Measurements from ENCODE around the gene TLN1.

TLN1 gene

DNA sequence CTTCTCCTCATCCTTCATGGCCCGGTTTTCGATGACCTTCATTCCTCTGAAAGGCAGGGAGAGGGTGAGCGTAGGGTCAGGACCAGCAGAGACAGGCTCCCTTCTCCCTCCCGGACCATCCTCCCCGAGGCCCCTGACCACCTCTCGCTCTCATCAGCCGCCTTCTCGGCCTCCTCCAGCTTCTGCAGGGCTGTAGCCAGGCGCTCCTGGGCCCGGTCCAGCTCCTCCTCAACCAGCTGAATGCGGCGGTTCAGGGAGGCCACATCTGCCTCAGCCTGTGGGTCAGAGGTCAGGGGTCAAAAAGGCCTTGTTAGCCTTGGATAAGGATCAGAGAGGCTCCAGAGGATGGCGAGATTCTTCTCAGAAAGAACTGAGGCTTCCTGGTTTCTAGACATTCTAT, 46.5 kb downstream of the TLN1 start:
- Histone ChIP-seq H3K36me3 (ENCODE audit: insufficient read depth, low read length) (peaks cover 40% of the 10 kb centered on the region; the same call in 1 of the 2 replicates), H3K4me3 (ENCODE audit: low read depth, low read length) (no peak overlapping the region; the same call in 1 of the 2 replicates), H3K79me2 (ENCODE audit: control insufficient read depth, insufficient read depth, low read length, unreplicated experiment) (peaks cover 51% of the 10 kb centered on the region), H3K4me1 (ENCODE audit: control insufficient read depth, insufficient read depth, low read length, unreplicated experiment) (peaks cover 57% of the 10 kb centered on the region), H3K27me3 (ENCODE audit: insufficient read depth, low read length) (no peaks in the 10 kb centered on the region), H3K27ac (ENCODE audit: low read depth, low read length) (no peak overlapping the region), H2AFZ (ENCODE audit: low read length, unreplicated experiment) (no peak overlapping the region)

DNA sequence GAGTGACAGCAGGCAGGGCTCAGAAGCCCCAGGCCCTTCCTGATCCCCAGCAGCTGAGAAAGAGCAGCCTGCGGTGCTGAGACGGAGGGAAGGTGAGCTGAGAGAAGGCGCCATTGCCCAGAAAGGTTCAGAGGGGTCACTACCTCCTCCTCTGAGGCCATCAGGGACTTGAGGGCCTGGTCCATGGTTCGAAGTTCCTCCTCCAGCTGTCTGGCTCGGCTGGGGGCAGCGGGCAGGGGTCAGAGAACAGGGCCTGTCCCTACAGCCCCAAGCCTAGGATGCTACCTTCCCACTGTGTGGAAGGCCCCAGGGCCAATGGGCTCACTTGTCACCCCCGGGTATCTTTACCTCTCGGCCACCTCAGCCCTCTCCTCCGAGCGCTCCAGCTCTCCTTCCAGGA, 47.1 kb downstream of the TLN1 start:
- H3K27ac ChIP-seq (ENCODE audit: low read depth, low read length) = no peak overlapping the region
- no peak overlapping the region for H3K4me3 ChIP-seq (ENCODE audit: low read depth, low read length)
- peaks cover 51% of the 10 kb centered on the region for H3K79me2 ChIP-seq (ENCODE audit: control insufficient read depth, insufficient read depth, low read length, unreplicated experiment)
- H2AFZ ChIP-seq (ENCODE audit: low read length, unreplicated experiment) = no peak overlapping the region
- H3K27me3 ChIP-seq (ENCODE audit: insufficient read depth, low read length) = no peaks in the 10 kb centered on the region
- H3K4me1 ChIP-seq (ENCODE audit: control insufficient read depth, insufficient read depth, low read length, unreplicated experiment) = peaks cover 57% of the 10 kb centered on the region
- H3K36me3 ChIP-seq (ENCODE audit: insufficient read depth, low read length) = peaks cover 40% of the 10 kb centered on the region; the same call in 1 of the 2 replicates

GRCh38 chr9:35683323-35683722, 48.7 kb downstream of the TLN1 start:
- Histone ChIP-seq H3K27me3 (ENCODE audit: insufficient read depth, low read length) (no peaks in the 10 kb centered on the region), H3K4me1 (ENCODE audit: control insufficient read depth, insufficient read depth, low read length, unreplicated experiment) (peaks cover 57% of the 10 kb centered on the region), H2AFZ (ENCODE audit: low read length, unreplicated experiment) (no peak overlapping the region), H3K36me3 (ENCODE audit: insufficient read depth, low read length) (peaks cover 39% of the 10 kb centered on the region; the same call in 1 of the 2 replicates), H3K27ac (ENCODE audit: low read depth, low read length) (peak overlapping the region; percentile 21; the same call in 1 of the 2 replicates), H3K79me2 (ENCODE audit: control insufficient read depth, insufficient read depth, low read length, unreplicated experiment) (peaks cover 35% of the 10 kb centered on the region), H3K4me3 (ENCODE audit: low read depth, low read length) (no peak overlapping the region)

- no peak overlapping the region for H2AFZ ChIP-seq (ENCODE audit: low read length, unreplicated experiment)
- peaks cover 33% of the 10 kb centered on the region; the same call in 1 of the 2 replicates for H3K36me3 ChIP-seq (ENCODE audit: insufficient read depth, low read length)
- H3K79me2 ChIP-seq (ENCODE audit: control insufficient read depth, insufficient read depth, low read length, unreplicated experiment) = peaks cover 29% of the 10 kb centered on the region
- H3K4me1 ChIP-seq (ENCODE audit: control insufficient read depth, insufficient read depth, low read length, unreplicated experiment) = peaks cover 50% of the 10 kb centered on the region
- H3K27ac ChIP-seq (ENCODE audit: low read depth, low read length) = no peak overlapping the region
- H3K27me3 ChIP-seq (ENCODE audit: insufficient read depth, low read length) = no peaks in the 10 kb centered on the region
- H3K4me3 ChIP-seq (ENCODE audit: low read depth, low read length) = no peak overlapping the region
These were observed 49.3 kb downstream of the TLN1 start for GRCh38 chr9:35682520-35683315.

GRCh38 chr9:35682051-35682450, 49.9 kb downstream of the TLN1 start:
- no peaks in the 10 kb centered on the region for H3K27me3 ChIP-seq (ENCODE audit: insufficient read depth, low read length)
- peaks cover 44% of the 10 kb centered on the region for H3K4me1 ChIP-seq (ENCODE audit: control insufficient read depth, insufficient read depth, low read length, unreplicated experiment)
- H3K36me3 ChIP-seq (ENCODE audit: insufficient read depth, low read length) = peaks cover 28% of the 10 kb centered on the region; the same call in 1 of the 2 replicates
- peaks cover 22% of the 10 kb centered on the region for H3K79me2 ChIP-seq (ENCODE audit: control insufficient read depth, insufficient read depth, low read length, unreplicated experiment)
- peak overlapping the region; percentile 6 for H3K27ac ChIP-seq (ENCODE audit: low read depth, low read length)
- no peak overlapping the region for H2AFZ ChIP-seq (ENCODE audit: low read length, unreplicated experiment)
- no peak overlapping the region for H3K4me3 ChIP-seq (ENCODE audit: low read depth, low read length)

- Histone ChIP-seq H3K36me3 (ENCODE audit: insufficient read depth, low read length) (peaks cover 23% of the 10 kb centered on the region; the same call in 1 of the 2 replicates), H3K4me3 (ENCODE audit: low read depth, low read length) (no peak overlapping the region), H3K4me1 (ENCODE audit: control insufficient read depth, insufficient read depth, low read length, unreplicated experiment) (peaks cover 38% of the 10 kb centered on the region), H3K27ac (ENCODE audit: low read depth, low read length) (peak overlapping the region; percentile 6), H3K27me3 (ENCODE audit: insufficient read depth, low read length) (no peaks in the 10 kb centered on the region), H3K79me2 (ENCODE audit: control insufficient read depth, insufficient read depth, low read length, unreplicated experiment) (peaks cover 16% of the 10 kb centered on the region), H2AFZ (ENCODE audit: low read length, unreplicated experiment) (no peak overlapping the region)
These were observed 50.5 kb downstream of the TLN1 start for GRCh38 chr9:35681341-35682002.

- H3K27ac ChIP-seq (ENCODE audit: low read depth, low read length) = no peak overlapping the region
These were observed 51.5 kb downstream of the TLN1 start for GRCh38 chr9:35680331-35681105.

GRCh38 chr9:35679766-35680330, 52.1 kb downstream of the TLN1 start:
- H3K36me3 ChIP-seq (ENCODE audit: insufficient read depth, low read length) = peaks cover 14% of the 10 kb centered on the region; the same call in 1 of the 2 replicates
- peaks cover 3% of the 10 kb centered on the region for H3K79me2 ChIP-seq (ENCODE audit: control insufficient read depth, insufficient read depth, low read length, unreplicated experiment)
- no peak overlapping the region for H3K4me3 ChIP-seq (ENCODE audit: low read depth, low read length)
- H3K4me1 ChIP-seq (ENCODE audit: control insufficient read depth, insufficient read depth, low read length, unreplicated experiment) = peaks cover 33% of the 10 kb centered on the region
- no peak overlapping the region for H3K27ac ChIP-seq (ENCODE audit: low read depth, low read length)
- H2AFZ ChIP-seq (ENCODE audit: low read length, unreplicated experiment) = no peak overlapping the region
- H3K27me3 ChIP-seq (ENCODE audit: insufficient read depth, low read length) = no peaks in the 10 kb centered on the region

More at GRCh38 chr9:35680331-35681105, 51.5 kb downstream of the TLN1 start:
- Histone ChIP-seq H2AFZ (ENCODE audit: low read length, unreplicated experiment) (no peak overlapping the region), H3K79me2 (ENCODE audit: control insufficient read depth, insufficient read depth, low read length, unreplicated experiment) (peaks cover 7% of the 10 kb centered on the region), H3K27me3 (ENCODE audit: insufficient read depth, low read length) (no peaks in the 10 kb centered on the region), H3K36me3 (ENCODE audit: insufficient read depth, low read length) (peaks cover 20% of the 10 kb centered on the region; the same call in 1 of the 2 replicates), H3K4me1 (ENCODE audit: control insufficient read depth, insufficient read depth, low read length, unreplicated experiment) (peaks cover 38% of the 10 kb centered on the region), H3K4me3 (ENCODE audit: low read depth, low read length) (no peak overlapping the region)

- H3K27me3 ChIP-seq (ENCODE audit: insufficient read depth, low read length) = no peaks in the 10 kb centered on the region
- H3K4me3 ChIP-seq (ENCODE audit: low read depth, low read length) = no peak overlapping the region
- H3K79me2 ChIP-seq (ENCODE audit: control insufficient read depth, insufficient read depth, low read length, unreplicated experiment) = no peaks in the 10 kb centered on the region
- H3K4me1 ChIP-seq (ENCODE audit: control insufficient read depth, insufficient read depth, low read length, unreplicated experiment) = peaks cover 33% of the 10 kb centered on the region
- H2AFZ ChIP-seq (ENCODE audit: low read length, unreplicated experiment) = no peak overlapping the region
- H3K36me3 ChIP-seq (ENCODE audit: insufficient read depth, low read length) = peaks cover 6% of the 10 kb centered on the region; the same call in 1 of the 2 replicates
- no peak overlapping the region for H3K27ac ChIP-seq (ENCODE audit: low read depth, low read length)
These were observed 52.9 kb downstream of the TLN1 start for GRCh38 chr9:35679091-35679490.
